OCI-LY7 (cell line): ENCODE results near the gene EFNA5.

Experiments used
- EZH2phosphoT487 ChIP-seq: fragments of 200-600 bp; sonication (generic); IDR thresholded peaks from 2 replicates; pipeline ENCODE4 v1.6.1; 2018; ENCODE audit warnings: low read depth, borderline replicate concordance, mild to moderate bottlenecking, mixed run types, antibody characterized with exemption, low read length, moderate library complexity, mixed read lengths
- TF ChIP-seq, protein P1 (sequence below): fragments of 200-600 bp; sonication (generic); conservative IDR thresholded peaks from 2 replicates; pipeline ENCODE4 v1.5.1; 2014; ENCODE audit warnings: mild to moderate bottlenecking, antibody characterized with exemption, low read length, moderate library complexity, mixed read lengths

DNA sequence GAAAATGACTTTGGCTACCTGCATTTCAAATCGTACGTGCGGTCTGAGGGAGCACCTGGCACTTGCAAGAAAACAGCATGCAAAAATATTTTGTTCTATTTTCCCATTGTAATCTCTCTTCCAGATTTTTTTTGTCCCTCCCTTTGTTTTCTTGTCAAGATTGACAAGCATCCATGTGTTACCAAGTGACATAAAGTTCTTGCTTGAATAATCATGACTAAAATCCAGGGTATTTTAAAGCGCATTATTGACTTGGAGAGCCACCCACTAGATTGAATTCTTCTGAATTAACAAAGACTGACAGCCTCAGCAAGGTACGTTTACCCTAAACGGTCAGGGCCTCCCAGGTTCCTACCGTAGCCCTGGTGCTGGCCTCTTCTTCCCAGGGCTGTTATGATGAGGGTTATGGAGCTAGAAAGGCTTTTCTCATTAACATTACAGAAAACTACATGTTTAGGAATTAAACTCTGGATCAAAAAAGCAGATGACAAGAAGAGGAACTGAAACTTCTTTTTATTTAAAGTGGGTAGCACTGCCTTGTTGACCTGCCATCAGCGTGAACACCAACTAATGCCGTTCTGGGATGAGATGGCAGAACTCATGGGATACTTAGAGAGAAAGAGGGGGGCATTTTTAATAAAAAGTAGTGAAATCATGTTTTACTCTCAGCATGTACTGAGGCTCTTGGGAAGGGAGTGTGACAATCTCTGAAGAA is 297.0 kb downstream of the EFNA5 start:
- TF ChIP-seq, protein P1, sequence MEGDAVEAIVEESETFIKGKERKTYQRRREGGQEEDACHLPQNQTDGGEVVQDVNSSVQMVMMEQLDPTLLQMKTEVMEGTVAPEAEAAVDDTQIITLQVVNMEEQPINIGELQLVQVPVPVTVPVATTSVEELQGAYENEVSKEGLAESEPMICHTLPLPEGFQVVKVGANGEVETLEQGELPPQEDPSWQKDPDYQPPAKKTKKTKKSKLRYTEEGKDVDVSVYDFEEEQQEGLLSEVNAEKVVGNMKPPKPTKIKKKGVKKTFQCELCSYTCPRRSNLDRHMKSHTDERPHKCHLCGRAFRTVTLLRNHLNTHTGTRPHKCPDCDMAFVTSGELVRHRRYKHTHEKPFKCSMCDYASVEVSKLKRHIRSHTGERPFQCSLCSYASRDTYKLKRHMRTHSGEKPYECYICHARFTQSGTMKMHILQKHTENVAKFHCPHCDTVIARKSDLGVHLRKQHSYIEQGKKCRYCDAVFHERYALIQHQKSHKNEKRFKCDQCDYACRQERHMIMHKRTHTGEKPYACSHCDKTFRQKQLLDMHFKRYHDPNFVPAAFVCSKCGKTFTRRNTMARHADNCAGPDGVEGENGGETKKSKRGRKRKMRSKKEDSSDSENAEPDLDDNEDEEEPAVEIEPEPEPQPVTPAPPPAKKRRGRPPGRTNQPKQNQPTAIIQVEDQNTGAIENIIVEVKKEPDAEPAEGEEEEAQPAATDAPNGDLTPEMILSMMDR, result no peak
- TF ChIP-seq EZH2phosphoT487, result no peak
